ENCODE results near the gene ESRRA. TPM values are rescaled to one million over a fixed set of nuclear protein-coding genes. Genes with fewer than 3 reads are reported as not detected.

Gene ESRRA
- total and polyA plus RNA-seq, 2 experiments from 2014 or later, result 17.2 to 38.6 TPM

DNA sequence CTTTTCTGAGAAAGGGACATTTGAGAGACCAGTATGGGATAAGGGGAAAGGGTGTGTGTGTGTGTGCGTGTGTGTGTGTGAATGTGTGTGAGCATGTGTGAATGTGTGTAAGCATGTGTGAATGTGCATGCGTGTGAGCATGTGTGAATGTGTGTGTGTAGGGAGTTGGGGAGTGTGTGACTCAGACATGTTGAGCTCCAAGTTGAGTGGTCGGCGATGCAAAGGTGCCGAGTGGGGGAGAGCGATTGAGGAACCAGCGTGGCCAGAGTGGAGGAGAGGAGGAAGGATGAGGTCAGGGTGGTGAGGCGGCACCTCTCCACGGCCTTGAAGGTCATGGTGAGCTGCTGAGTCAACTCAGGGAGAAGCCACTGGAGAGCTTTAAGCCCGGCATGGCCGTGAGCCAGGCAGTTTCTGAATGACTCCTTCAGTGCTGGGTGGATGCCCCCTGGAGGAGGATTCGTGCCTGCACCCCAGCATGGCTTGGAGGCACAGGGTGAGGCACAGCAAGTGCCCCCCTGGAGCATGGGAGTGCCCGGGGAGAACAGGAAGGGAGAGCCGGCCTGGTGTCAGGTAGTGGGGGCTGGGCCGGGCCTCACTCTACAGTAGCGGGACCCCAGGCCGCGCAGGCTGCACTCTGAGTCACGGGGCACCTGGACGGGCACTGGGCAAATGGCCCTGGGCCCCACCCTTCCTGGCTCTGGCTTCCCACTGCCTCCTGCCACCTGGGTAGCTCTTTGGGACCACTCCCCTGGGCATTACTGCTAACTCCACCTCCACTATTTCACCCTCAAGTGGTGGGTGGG lies 26.4 kb downstream of the ESRRA start:
- no peaks in the 10 kb centered on the region for H3K36me3 ChIP-seq (ENCODE audit: low read depth)
- H4K20me1 ChIP-seq (ENCODE audit: insufficient read depth), result no peaks in the 10 kb centered on the region
- H3K9me2 ChIP-seq (ENCODE audit: insufficient read depth), result no peaks in the 10 kb centered on the region
- no peak overlapping the region for H3K9ac ChIP-seq
- peak overlapping the region; percentile 30 for H3K4me2 ChIP-seq (ENCODE audit: unreplicated experiment)
- DNase-seq, result peak; percentile 98
- H3K27me3 ChIP-seq (replicated peaks; ENCODE audit: insufficient read depth), result no peaks in the 10 kb centered on the region
- peak overlapping the region; percentile 12; the same call in 1 of the 2 replicates for H3K4me3 ChIP-seq
- H3F3A ChIP-seq (ENCODE audit: insufficient read depth), result no peaks in the 10 kb centered on the region
- in situ Hi-C loops (cut with MboI), result no loop called here
- TF ChIP-seq EZH2 (IDR thresholded peaks at IDR 0.05; ENCODE audit: insufficient read depth, poor library complexity, severe bottlenecking) (no peak), EZH2phosphoT487 (IDR thresholded peaks at IDR 0.05; ENCODE audit: insufficient read depth, low read depth) (no peak)
- H3K27ac ChIP-seq, result no peak overlapping the region
- H2AFZ ChIP-seq, result peak overlapping the region; percentile 54
- peaks cover 9% of the 10 kb centered on the region for H3K4me1 ChIP-seq (ENCODE audit: insufficient read depth)
- 33% methylated on average over 20 of the region's 20 CpGs for WGBS, 2 experiments (ENCODE audit: low coverage in 1 of 2, low lambda C conversion rate in 2 of 2, missing lambda C conversion rate in 2 of 2)
- H3K79me2 ChIP-seq (ENCODE audit: insufficient read depth), result no peaks in the 10 kb centered on the region
- H3K9me3 ChIP-seq (ENCODE audit: low read depth), result no peaks in the 10 kb centered on the region

- no peak overlapping the region for H3K4me3 ChIP-seq
- in situ Hi-C loops (cut with MboI), result no loop called here
Observed at GRCh38 chr11:64333556-64333955, 28.2 kb downstream of the ESRRA start.

DNA sequence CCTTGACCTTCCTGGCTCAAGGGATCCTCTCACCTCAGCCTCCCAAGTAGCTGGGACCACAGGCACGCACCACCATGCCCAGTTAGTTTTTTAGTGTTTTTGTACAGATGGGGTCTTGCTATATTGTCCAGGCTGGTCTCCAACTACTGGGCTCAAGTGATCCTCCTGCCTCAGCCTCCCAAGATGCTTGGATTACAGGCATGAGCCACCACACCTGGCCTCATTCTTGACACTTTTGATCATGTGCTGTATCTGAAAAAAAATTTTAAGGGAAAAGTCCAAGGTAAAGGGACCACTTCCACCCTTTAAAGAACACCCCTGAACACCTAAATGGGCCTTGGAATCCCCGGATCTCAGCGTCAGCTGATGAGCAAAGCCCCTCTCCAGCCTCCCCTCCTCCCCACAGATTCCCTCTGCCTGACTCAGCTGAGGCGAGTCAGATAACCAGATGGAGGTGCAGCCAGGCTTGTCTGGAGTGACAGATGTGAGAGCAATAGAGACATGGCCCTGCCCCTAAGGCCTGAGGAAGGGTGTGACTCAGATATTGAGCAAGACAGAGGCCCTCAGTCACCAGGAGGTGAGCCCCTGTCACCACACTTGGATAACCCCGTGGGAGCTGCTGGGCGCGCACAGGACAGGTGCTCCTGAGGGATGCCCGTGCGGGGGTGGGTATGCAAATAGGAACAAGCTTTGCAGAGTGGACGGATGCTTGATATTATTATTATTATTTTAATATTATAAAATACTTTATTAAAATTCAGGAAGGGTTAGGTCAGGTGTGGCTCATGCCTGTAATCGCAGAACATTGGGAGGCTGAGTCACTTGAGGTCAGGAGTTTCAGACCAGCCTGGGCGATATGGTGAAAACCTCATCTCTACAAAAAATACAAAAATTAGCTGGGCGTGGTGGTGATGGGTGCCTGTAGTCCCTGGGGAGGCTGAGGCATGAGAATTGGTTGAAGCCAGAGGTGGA lies 29.7 kb downstream of the ESRRA start:
- TF ChIP-seq EZH2phosphoT487 (IDR thresholded peaks at IDR 0.05; ENCODE audit: insufficient read depth, low read depth) (no peak), EZH2 (IDR thresholded peaks at IDR 0.05; ENCODE audit: insufficient read depth, poor library complexity, severe bottlenecking) (no peak)
- Histone ChIP-seq H3K27me3 (replicated peaks; ENCODE audit: insufficient read depth) (no peaks in the 10 kb centered on the region), H3K4me1 (ENCODE audit: insufficient read depth) (peaks cover 9% of the 10 kb centered on the region), H3K9ac (no peak overlapping the region), H3K9me3 (ENCODE audit: low read depth) (no peaks in the 10 kb centered on the region), H3K79me2 (ENCODE audit: insufficient read depth) (no peaks in the 10 kb centered on the region), H3K9me2 (ENCODE audit: insufficient read depth) (no peaks in the 10 kb centered on the region), H3F3A (ENCODE audit: insufficient read depth) (no peaks in the 10 kb centered on the region), H3K4me2 (ENCODE audit: unreplicated experiment) (no peak overlapping the region), H4K20me1 (ENCODE audit: insufficient read depth) (no peaks in the 10 kb centered on the region), H2AFZ (no peak overlapping the region), H3K36me3 (ENCODE audit: low read depth) (no peaks in the 10 kb centered on the region), H3K4me3 (no peak overlapping the region), H3K27ac (no peak overlapping the region)
- in situ Hi-C loops (cut with MboI), result no loop called here
- 24 to 32% methylated on average over 13 of the region's 13 CpGs for WGBS, 2 experiments (ENCODE audit: low coverage in 1 of 2, low lambda C conversion rate in 2 of 2, missing lambda C conversion rate in 2 of 2)
- peak; percentile 94 for DNase-seq

More at GRCh38 chr11:64333556-64333955, 28.2 kb downstream of the ESRRA start:
- Histone ChIP-seq H3K9me3 (ENCODE audit: low read depth) (no peaks in the 10 kb centered on the region), H3F3A (ENCODE audit: insufficient read depth) (no peaks in the 10 kb centered on the region), H4K20me1 (ENCODE audit: insufficient read depth) (no peaks in the 10 kb centered on the region), H3K79me2 (ENCODE audit: insufficient read depth) (no peaks in the 10 kb centered on the region), H3K36me3 (ENCODE audit: low read depth) (no peaks in the 10 kb centered on the region), H3K9ac (no peak overlapping the region), H3K4me1 (ENCODE audit: insufficient read depth) (peaks cover 9% of the 10 kb centered on the region), H3K4me2 (ENCODE audit: unreplicated experiment) (no peak overlapping the region), H3K9me2 (ENCODE audit: insufficient read depth) (no peaks in the 10 kb centered on the region), H3K27me3 (replicated peaks; ENCODE audit: insufficient read depth) (no peaks in the 10 kb centered on the region), H2AFZ (no peak overlapping the region), H3K27ac (no peak overlapping the region)
- WGBS, 2 experiments (ENCODE audit: low coverage in 1 of 2, low lambda C conversion rate in 2 of 2, missing lambda C conversion rate in 2 of 2), result 81 to 86% methylated on average over 8 of the region's 8 CpGs
- TF ChIP-seq EZH2phosphoT487 (IDR thresholded peaks at IDR 0.05; ENCODE audit: insufficient read depth, low read depth), result no peak
- no peak for TF ChIP-seq EZH2 (IDR thresholded peaks at IDR 0.05; ENCODE audit: insufficient read depth, poor library complexity, severe bottlenecking)
- DNase-seq, result no peak

GRCh38 chr11:64337538-64338249 lies 32.4 kb downstream of the ESRRA start:
- WGBS, 2 experiments (ENCODE audit: low coverage in 1 of 2, low lambda C conversion rate in 2 of 2, missing lambda C conversion rate in 2 of 2), result 58 to 62% methylated on average over 8 of the region's 8 CpGs
- no peak overlapping the region for H3K4me2 ChIP-seq (ENCODE audit: unreplicated experiment)
- TF ChIP-seq EZH2 (IDR thresholded peaks at IDR 0.05; ENCODE audit: insufficient read depth, poor library complexity, severe bottlenecking), result no peak
- TF ChIP-seq EZH2phosphoT487 (IDR thresholded peaks at IDR 0.05; ENCODE audit: insufficient read depth, low read depth), result no peak
- DNase-seq, result no peak
- H4K20me1 ChIP-seq (ENCODE audit: insufficient read depth), result no peaks in the 10 kb centered on the region
- H3F3A ChIP-seq (ENCODE audit: insufficient read depth), result no peaks in the 10 kb centered on the region
- H3K9me3 ChIP-seq (ENCODE audit: low read depth), result no peaks in the 10 kb centered on the region
- in situ Hi-C loops (cut with MboI), result no loop called here
- H2AFZ ChIP-seq, result no peak overlapping the region
- no peak overlapping the region for H3K9ac ChIP-seq
- no peak overlapping the region for H3K4me3 ChIP-seq
- no peaks in the 10 kb centered on the region for H3K79me2 ChIP-seq (ENCODE audit: insufficient read depth)
- no peaks in the 10 kb centered on the region for H3K27me3 ChIP-seq (replicated peaks; ENCODE audit: insufficient read depth)
- H3K36me3 ChIP-seq (ENCODE audit: low read depth), result no peaks in the 10 kb centered on the region
- H3K4me1 ChIP-seq (ENCODE audit: insufficient read depth), result no peaks in the 10 kb centered on the region
- no peak overlapping the region for H3K27ac ChIP-seq
- no peaks in the 10 kb centered on the region for H3K9me2 ChIP-seq (ENCODE audit: insufficient read depth)

Data from GM23248 (cell line).